HG02588 (cell line): ENCODE data around the gene PSTK.

Source experiments
- ATAC-seq: cut with Tn5 transposase; IDR thresholded peaks from one replicate; pipeline ENCODE4 v1.9.1; 2021; ENCODE audit warnings: mild to moderate bottlenecking, moderate library complexity; ENCODE audit not compliant: unreplicated experiment

PSTK gene

GRCh38 chr10:122980209-122981065, at the start of gene PSTK:
Gene PSTK (plus strand): TSS chr10:122980401. CDS start chr10:122980480, 79 bp downstream.
- ATAC-seq, result peak; percentile 95

GRCh38 chr10:122931088-122931906, 48.9 kb upstream of the PSTK start:
- no peak for ATAC-seq

- no peak for ATAC-seq
These were observed 40.9 kb upstream of the PSTK start for GRCh38 chr10:122939133-122939855.

GRCh38 chr10:122939856-122940543, 40.2 kb upstream of the PSTK start:
- ATAC-seq, result no peak

- ATAC-seq, result no peak
These were observed 30.9 kb upstream of the PSTK start for GRCh38 chr10:122949296-122949695.

GRCh38 chr10:122953902-122954730, 26.1 kb upstream of the PSTK start, which contains the start of gene C10orf88:
Gene C10orf88 (minus strand): TSS chr10:122954227. CDS start chr10:122954178, 49 bp downstream.
- ATAC-seq, result peak; percentile 98

GRCh38 chr10:122954731-122955050, 25.5 kb upstream of the PSTK start:
- ATAC-seq, result no peak

- ATAC-seq, result no peak
These were observed 24.3 kb upstream of the PSTK start for GRCh38 chr10:122955892-122956291.

GRCh38 chr10:122957474-122957873, 22.7 kb upstream of the PSTK start:
- no peak for ATAC-seq

- no peak for ATAC-seq
These were observed 17.8 kb upstream of the PSTK start for GRCh38 chr10:122962405-122962804.

- no peak for ATAC-seq
These were observed 13.3 kb upstream of the PSTK start for GRCh38 chr10:122966879-122967278.

- no peak for ATAC-seq
These were observed 11.5 kb upstream of the PSTK start for GRCh38 chr10:122968698-122969097.

GRCh38 chr10:122974023-122974422, 6.2 kb upstream of the PSTK start:
- ATAC-seq, result no peak

GRCh38 chr10:122974543-122975064, 5.6 kb upstream of the PSTK start:
- no peak for ATAC-seq

- no peak for ATAC-seq
These were observed 864 bp downstream of the PSTK start for GRCh38 chr10:122981066-122981464.

- no peak for ATAC-seq
These were observed 3.7 kb downstream of the PSTK start for GRCh38 chr10:122983898-122984297.

- no peak for ATAC-seq
These were observed 4.5 kb downstream of the PSTK start for GRCh38 chr10:122984708-122985107.

- no peak for ATAC-seq
These were observed 6.1 kb downstream of the PSTK start for GRCh38 chr10:122986335-122986734.

- ATAC-seq, result no peak
These were observed 8.3 kb downstream of the PSTK start for GRCh38 chr10:122988501-122988900.

GRCh38 chr10:122990278-122990677, 10.1 kb downstream of the PSTK start:
- ATAC-seq, result no peak
